Measurements from ENCODE around the gene SPTSSB.

The SPTSSB gene

GRCh38 chr3:161310649-161311423 is 60.5 kb downstream of the SPTSSB start:
- Mint-ChIP-seq H3K4me1 (no peaks in the 10 kb centered on the region), H3K9me3 (peaks cover 26% of the 10 kb centered on the region), H3K4me3 (no peak overlapping the region), H3K36me3 (ENCODE audit: low read depth) (peaks cover 4% of the 10 kb centered on the region), H3K27me3 (ENCODE audit: low read depth, poor library complexity) (peaks cover 4% of the 10 kb centered on the region), H3K27ac (no peak overlapping the region)
- TF ChIP-seq, protein P1, sequence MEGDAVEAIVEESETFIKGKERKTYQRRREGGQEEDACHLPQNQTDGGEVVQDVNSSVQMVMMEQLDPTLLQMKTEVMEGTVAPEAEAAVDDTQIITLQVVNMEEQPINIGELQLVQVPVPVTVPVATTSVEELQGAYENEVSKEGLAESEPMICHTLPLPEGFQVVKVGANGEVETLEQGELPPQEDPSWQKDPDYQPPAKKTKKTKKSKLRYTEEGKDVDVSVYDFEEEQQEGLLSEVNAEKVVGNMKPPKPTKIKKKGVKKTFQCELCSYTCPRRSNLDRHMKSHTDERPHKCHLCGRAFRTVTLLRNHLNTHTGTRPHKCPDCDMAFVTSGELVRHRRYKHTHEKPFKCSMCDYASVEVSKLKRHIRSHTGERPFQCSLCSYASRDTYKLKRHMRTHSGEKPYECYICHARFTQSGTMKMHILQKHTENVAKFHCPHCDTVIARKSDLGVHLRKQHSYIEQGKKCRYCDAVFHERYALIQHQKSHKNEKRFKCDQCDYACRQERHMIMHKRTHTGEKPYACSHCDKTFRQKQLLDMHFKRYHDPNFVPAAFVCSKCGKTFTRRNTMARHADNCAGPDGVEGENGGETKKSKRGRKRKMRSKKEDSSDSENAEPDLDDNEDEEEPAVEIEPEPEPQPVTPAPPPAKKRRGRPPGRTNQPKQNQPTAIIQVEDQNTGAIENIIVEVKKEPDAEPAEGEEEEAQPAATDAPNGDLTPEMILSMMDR (IDR thresholded peaks at IDR 0.05): no peak
- DNase-seq: no peak

DNA sequence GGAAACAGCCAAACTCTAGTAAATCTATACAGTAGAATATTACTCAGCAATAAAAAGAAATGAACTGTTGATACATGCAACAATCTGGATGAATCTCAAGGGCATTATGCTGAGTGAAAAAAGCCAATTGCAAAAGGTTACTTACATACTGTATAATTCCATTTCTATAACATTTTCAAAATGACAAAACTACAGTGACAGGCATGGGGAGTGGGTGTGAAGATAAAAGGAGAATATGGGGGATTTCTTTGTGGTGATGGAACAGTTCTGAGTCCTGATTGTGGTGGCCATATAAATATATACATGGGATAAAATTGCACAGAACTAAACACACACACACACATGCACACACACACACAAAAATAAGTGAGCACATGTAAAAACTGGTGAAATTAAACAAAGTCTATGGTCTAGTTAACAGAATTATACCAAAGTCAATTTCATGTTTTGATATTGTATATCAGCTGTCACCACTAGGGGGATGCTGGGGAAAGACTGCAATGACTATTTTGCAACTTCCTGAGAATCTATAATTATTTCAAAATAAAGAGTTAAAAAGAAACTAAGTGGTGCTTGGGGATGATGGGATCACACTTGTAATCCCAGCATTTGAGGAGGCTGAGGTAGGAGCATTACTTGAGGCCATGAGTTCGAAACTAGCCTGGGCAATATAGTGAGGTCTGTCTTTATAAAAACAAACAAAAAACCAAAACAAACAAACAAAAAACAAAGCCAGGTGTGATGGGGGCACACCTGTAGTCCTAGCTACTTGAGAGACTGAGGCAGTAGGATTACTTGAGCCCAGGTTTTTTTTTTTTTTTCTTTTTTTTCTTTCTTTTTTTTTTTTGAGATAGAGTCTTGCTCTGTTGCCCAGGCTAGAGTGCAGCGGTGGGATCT is 66.0 kb downstream of the SPTSSB start:
- peaks cover 4% of the 10 kb centered on the region for H3K36me3 Mint-ChIP-seq (ENCODE audit: low read depth)
- H3K27me3 Mint-ChIP-seq (ENCODE audit: low read depth, poor library complexity): no peaks in the 10 kb centered on the region
- TF ChIP-seq, protein P1 (IDR thresholded peaks at IDR 0.05): peak; percentile 54
- no peak overlapping the region for H3K4me3 Mint-ChIP-seq
- H3K9me3 Mint-ChIP-seq: peaks cover 23% of the 10 kb centered on the region
- no peak for DNase-seq
- H3K27ac Mint-ChIP-seq: no peak overlapping the region
- H3K4me1 Mint-ChIP-seq: no peaks in the 10 kb centered on the region

- TF ChIP-seq, protein P1 (IDR thresholded peaks at IDR 0.05): no peak
- Mint-ChIP-seq H3K9me3 (peaks cover 29% of the 10 kb centered on the region), H3K4me1 (no peaks in the 10 kb centered on the region), H3K27me3 (ENCODE audit: low read depth, poor library complexity) (peaks cover 3% of the 10 kb centered on the region), H3K4me3 (no peak overlapping the region), H3K27ac (no peak overlapping the region), H3K36me3 (ENCODE audit: low read depth) (peaks cover 14% of the 10 kb centered on the region)
- DNase-seq: no peak
Measured at GRCh38 chr3:161296814-161297213, 74.5 kb downstream of the SPTSSB start.

GRCh38 chr3:161295325-161295724 is 76.0 kb downstream of the SPTSSB start:
- H3K36me3 Mint-ChIP-seq (ENCODE audit: low read depth): peaks cover 14% of the 10 kb centered on the region
- peaks cover 29% of the 10 kb centered on the region for H3K9me3 Mint-ChIP-seq
- no peaks in the 10 kb centered on the region for H3K4me1 Mint-ChIP-seq
- DNase-seq: no peak
- peaks cover 3% of the 10 kb centered on the region for H3K27me3 Mint-ChIP-seq (ENCODE audit: low read depth, poor library complexity)
- no peak overlapping the region for H3K4me3 Mint-ChIP-seq
- H3K27ac Mint-ChIP-seq: no peak overlapping the region
- TF ChIP-seq, protein P1 (IDR thresholded peaks at IDR 0.05): no peak

Data from nephron progenitor cell (in vitro differentiated cells).